ACC112 (cell line): ENCODE measurements around the gene DHX16.
"Not testable (repeated sequence)": the region's sequence is repeated elsewhere in the genome, so short reads cannot be mapped to it uniquely, and the experiment has no call there.

ENCODE experiments used
- H2AFZ ChIP-seq: fragments of 200-600 bp; sonication (generic); one replicate; pipeline ENCODE4 v1.6.0; 2017; ENCODE audit warnings: antibody characterized with exemption, low read length; ENCODE audit not compliant: unreplicated experiment
- H3K27ac ChIP-seq: fragments of 200-600 bp; sonication (generic); 2 replicates; pipeline ENCODE4 v1.5.1; 2014; ENCODE audit warnings: low read depth, mild to moderate bottlenecking, antibody characterized with exemption, low read length, moderate library complexity
- H3K27me3 ChIP-seq: fragments of 200-600 bp; sonication (generic); 2 replicates; pipeline ENCODE4 v1.6.1; 2014; ENCODE audit warnings: mild to moderate bottlenecking, antibody characterized with exemption, low read length, moderate library complexity, mixed read lengths; ENCODE audit not compliant: insufficient read depth
- H3K36me3 ChIP-seq: fragments of 200-600 bp; sonication (generic); 2 replicates; pipeline ENCODE4 v1.6.1; 2016; ENCODE audit warnings: mild to moderate bottlenecking, antibody characterized with exemption, low read length, moderate library complexity, mixed read lengths; ENCODE audit not compliant: insufficient read depth
- H3K4me1 ChIP-seq: fragments of 200-600 bp; sonication (generic); one replicate; pipeline ENCODE4 v1.6.1; 2016; ENCODE audit warnings: low read length, mixed read lengths; ENCODE audit not compliant: insufficient read depth, unreplicated experiment, control insufficient read depth
- H3K4me3 ChIP-seq: fragments of 200-600 bp; sonication (generic); 2 replicates; pipeline ENCODE4 v1.5.1; 2014; ENCODE audit warnings: mild to moderate bottlenecking, low read depth, low read length
- H3K79me2 ChIP-seq: fragments of 200-600 bp; sonication (generic); one replicate; pipeline ENCODE4 v1.6.0; 2016; ENCODE audit warnings: low read length; ENCODE audit not compliant: control insufficient read depth, unreplicated experiment, insufficient read depth

Gene DHX16

DNA sequence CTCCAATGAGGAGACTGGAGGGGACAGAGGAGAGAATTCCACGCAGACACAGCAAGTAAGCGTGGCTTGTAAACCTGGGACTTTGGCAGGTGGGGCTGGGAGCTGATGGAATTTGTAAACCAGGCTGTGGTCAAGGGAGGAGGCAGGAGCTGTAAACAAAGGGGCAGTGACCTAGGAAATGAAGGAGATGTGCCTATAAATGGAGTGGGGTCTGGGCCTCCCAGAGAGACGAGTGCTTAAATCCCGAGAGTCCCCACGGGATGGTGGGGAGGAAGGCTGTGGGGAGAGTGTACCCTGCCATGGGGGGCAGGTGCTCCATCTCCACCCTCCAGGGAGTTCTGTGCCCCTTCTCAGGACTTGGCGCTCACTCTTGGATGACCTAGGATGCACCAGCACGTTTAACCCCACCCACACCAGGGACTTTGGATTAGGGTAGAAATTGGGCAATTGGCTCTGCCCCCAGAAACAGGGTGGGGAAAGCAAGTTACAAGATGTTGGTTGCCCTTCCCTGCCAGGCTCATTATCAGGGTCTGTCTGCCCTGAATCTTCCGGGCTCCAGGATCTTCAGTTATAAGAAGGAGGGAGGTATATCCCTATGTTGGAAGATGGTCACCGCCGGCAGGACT, 4.0 kb upstream of the DHX16 start:
- peaks cover 10% of the 10 kb centered on the region for H3K4me1 ChIP-seq
- H3K27me3 ChIP-seq, result no peaks in the 10 kb centered on the region
- peaks cover 46% of the 10 kb centered on the region for H3K79me2 ChIP-seq
- H3K36me3 ChIP-seq, result peaks cover 22% of the 10 kb centered on the region
- no peak overlapping the region for H2AFZ ChIP-seq
- H3K4me3 ChIP-seq, result no peak overlapping the region
- H3K27ac ChIP-seq, result no peak overlapping the region

DNA sequence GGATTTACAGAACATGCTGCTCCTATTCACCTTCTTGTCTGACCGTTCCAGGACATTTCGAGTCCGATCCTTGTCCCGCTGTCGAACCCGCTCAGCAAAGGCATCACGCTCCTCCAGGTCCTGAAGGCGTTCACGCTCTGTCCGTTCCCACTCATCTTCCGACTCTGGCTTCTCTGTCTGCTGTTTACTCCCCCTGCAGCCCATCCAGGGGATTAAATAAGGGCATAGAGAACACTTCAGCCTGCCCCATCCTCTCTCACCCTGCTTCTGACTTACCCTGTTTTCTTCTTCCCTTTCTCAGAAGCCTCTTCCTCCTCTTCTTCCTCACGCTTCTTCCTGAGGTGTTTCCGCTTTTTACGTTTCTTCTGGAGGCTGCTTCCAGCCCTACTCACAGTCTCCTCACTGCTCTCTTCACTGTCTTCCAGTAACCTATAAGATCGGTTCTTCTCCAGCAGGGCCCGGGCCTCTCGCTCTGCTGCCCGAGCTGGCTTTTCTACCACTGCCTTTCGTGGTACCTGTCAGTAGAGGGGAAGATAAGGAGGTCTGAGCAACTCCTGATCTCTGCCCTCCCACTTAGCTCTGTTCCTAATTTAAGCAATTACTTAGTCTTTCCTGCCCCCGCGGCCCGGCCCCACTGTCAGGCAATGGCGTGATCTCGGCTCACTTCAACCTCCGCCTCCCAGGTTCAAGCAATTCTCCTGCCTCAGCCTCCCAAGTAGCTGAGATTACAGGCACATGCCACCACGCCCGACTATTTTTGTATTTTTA, 1.9 kb downstream of the DHX16 start:
- Histone ChIP-seq H3K36me3 (peaks cover 10% of the 10 kb centered on the region), H3K4me3 (peak overlapping the region; percentile 94; the same call in 1 of the 2 replicates), H2AFZ (no peak overlapping the region), H3K27ac (no peak overlapping the region), H3K27me3 (no peaks in the 10 kb centered on the region), H3K79me2 (peaks cover 21% of the 10 kb centered on the region), H3K4me1 (peaks cover 17% of the 10 kb centered on the region)

DNA sequence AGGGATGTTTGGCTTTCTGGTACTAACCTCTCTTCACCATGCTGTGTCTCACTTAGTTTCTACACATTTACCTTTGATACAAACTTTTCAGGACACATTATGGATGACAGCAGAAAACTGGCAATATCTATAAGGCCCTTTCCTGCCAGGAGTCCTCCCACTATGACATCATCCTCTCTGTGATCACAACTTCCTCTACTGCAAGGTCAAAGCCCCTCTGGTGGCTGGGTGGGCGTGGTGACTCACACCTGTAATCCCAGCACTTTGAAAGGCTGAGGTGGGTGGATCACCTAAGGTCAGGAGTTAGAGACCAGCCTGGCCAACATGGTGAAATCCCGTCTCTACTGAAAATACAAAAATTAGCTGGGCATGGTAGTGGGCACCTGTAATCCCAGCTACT, 6.5 kb downstream of the DHX16 start:
- not testable (repeated sequence) for H3K4me3 ChIP-seq, H3K79me2 ChIP-seq, H3K27ac ChIP-seq, H3K27me3 ChIP-seq, H2AFZ ChIP-seq
- Histone ChIP-seq H3K36me3 (peaks cover 36% of the 10 kb centered on the region), H3K4me1 (peaks cover 11% of the 10 kb centered on the region)

DNA sequence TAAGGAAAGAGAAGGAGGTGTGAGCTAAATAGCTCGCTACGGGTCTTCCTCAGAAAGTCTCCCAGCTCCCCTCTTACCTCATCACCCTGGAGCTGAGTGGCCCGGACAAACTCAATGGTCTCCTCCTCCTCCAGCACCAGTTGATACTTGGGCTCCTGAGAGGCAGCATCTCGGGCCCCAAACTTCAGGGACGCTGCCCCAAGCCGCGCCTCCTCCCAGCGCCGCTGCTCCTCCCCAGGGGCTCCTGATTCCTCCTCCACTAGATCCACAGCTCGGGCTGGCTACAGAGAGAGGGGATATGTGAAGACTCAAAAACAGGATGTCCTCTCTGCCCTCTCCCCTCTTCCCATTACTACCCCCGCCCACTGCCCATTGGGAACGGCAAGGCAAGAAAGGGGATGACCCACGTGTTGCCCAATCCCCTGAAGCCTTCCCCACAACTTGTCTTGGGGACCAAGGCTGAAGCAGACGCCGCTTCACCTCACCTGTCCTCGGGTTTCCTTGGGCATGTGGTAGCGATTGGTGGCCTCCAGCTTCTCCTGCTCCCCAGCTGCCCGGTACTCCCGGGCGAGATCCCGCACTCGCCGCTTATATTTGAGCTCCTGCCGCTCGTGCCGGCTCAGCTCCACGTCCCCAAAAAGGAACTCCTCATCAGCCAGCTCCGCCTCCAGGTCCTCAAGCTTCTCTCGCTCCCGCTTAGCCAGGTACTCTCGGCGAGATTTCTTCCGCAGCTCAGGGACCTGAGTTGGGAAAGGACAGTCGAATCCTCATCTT, 7.6 kb downstream of the DHX16 start:
- Histone ChIP-seq H3K4me3 (no peak overlapping the region), H3K27ac (no peak overlapping the region), H3K4me1 (peaks cover 7% of the 10 kb centered on the region), H2AFZ (no peak overlapping the region), H3K27me3 (no peaks in the 10 kb centered on the region), H3K79me2 (no peaks in the 10 kb centered on the region), H3K36me3 (peaks cover 33% of the 10 kb centered on the region)

DNA sequence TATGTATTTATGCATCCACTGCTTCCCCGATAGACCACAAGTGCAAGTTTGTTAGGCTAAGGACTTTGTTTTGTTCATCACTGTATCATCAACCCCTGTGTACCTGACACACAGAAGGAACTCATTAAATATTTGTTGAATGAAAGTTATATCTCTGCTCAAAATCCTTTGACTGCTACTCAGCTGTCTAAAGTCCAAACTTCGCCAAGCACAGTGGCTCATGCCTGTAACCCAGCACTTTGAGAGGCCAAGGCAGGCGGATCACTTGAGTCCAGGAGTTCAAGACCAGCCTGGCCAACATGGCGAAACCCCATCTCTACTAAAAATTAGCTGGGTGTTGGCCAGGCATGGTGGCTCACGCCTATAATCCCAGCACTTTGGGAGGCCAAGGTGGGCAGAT, 14.9 kb downstream of the DHX16 start:
- H3K27me3 ChIP-seq, H3K4me3 ChIP-seq, H3K79me2 ChIP-seq, H3K4me1 ChIP-seq, H3K27ac ChIP-seq, H2AFZ ChIP-seq: not testable (repeated sequence)
- H3K36me3 ChIP-seq, result peaks cover 25% of the 10 kb centered on the region; the same call in 1 of the 2 replicates

DNA sequence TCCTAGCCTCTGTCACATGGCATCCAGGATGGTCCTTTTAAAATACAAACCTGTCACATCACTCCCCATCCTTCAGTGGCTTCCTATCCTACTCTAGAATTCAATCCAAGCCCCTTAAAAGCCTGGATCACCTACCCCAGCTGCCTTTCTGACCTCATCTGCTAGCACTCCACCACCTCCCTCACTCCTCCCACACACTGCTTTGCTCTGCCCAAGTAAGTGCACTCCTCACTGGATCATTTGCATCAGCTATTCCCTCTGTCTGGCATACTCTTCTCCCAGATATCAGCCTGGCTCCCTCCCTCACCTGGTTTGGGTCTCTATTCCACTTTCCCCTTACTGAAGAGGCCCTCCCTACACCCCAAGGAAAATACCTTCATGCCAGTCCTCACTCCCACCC, 15.4 kb downstream of the DHX16 start:
- H3K27me3 ChIP-seq, result no peaks in the 10 kb centered on the region
- H3K36me3 ChIP-seq, result peaks cover 25% of the 10 kb centered on the region; the same call in 1 of the 2 replicates
- no peak overlapping the region for H3K4me3 ChIP-seq
- no peaks in the 10 kb centered on the region for H3K4me1 ChIP-seq
- no peak overlapping the region for H3K27ac ChIP-seq
- no peak overlapping the region for H2AFZ ChIP-seq
- no peaks in the 10 kb centered on the region for H3K79me2 ChIP-seq

DNA sequence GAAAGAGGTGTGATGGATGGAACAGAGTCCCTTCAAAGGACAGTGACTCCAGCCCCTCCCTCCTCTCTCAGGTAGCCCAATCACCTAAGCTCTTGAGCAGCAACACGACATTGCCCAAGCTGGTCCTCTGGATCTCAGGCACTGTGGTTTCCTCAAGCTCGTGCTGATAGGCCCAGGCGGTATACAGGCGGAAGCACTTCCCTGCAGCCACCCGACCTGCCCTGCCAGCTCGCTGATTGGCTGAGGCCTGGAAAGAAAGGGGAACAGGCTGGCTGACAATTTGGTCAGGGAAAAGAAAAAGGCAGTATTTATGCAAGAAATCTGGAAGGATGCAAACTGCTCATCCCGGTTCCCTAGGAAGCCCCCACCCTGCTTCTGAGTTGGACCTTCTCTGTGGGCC, 16.3 kb downstream of the DHX16 start:
- no peak overlapping the region for H3K27ac ChIP-seq
- H3K36me3 ChIP-seq, result peaks cover 19% of the 10 kb centered on the region; the same call in 1 of the 2 replicates
- no peaks in the 10 kb centered on the region for H3K79me2 ChIP-seq
- no peak overlapping the region for H3K4me3 ChIP-seq
- no peaks in the 10 kb centered on the region for H3K4me1 ChIP-seq
- H2AFZ ChIP-seq, result no peak overlapping the region
- H3K27me3 ChIP-seq, result no peaks in the 10 kb centered on the region

DNA sequence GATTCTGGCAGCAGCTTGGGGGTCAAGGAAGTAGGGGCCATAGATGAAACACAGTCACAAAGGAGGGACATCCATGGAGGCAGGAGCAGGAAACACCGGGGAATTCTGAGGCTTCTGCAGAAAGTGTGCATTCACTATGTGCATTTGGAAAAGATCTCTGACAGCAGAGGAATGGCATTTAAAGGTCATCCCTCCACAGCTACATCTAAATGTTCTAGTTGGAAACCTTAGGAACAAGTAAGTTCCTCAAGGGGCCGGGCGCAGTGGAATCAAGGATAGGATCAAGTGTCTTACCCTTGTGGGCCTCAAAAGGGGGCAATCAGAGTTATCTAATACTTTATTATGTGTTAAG, 17.1 kb downstream of the DHX16 start:
- Histone ChIP-seq H3K36me3 (peaks cover 23% of the 10 kb centered on the region; the same call in 1 of the 2 replicates), H3K4me1 (no peaks in the 10 kb centered on the region), H3K79me2 (no peaks in the 10 kb centered on the region), H3K4me3 (no peak overlapping the region), H3K27ac (no peak overlapping the region), H2AFZ (no peak overlapping the region), H3K27me3 (no peaks in the 10 kb centered on the region)

DNA sequence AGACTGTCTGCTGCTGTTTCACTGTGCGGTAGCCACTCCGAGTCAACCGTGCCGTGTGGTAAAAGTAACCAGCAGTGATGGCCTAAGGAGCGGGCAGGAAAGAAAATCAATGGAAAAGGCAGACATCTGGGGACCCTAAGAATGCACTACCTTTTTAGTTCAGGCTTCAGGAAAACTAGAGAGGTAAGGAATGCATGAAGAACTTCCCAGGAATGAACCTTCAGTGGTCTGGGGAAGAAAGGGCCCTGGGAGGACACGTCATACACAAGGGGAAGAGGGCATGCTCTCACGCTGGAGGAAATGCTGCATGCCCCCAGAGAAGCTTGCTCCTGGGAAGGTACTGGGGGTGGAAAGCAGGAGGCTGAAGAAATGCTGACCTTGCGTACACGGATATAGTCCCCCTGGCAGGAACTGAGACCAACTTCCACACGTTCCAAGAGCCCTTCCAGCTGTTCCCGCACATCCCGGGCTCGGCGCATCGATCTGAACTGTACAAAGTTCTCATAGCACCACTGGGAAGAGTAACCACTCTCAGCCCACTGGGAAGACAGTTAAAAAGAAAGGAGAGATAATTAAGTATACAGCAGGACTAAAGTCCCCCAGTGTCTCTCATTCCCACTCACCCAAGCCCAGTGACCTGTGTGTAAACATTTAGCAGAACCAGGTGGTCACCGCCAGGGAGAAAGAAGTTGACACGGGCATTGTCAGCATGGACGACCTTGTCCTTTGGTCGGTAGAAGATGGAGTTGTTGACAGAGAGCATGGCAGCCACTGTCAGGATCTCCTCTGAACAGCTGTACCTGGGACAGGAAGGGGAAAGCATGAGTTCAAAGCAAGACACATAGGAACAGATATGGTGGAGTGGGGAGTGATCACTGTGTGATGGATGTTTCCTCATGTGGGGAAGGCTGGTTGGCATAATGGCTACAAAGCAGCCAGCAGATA, 17.7 kb downstream of the DHX16 start:
- Histone ChIP-seq H3K27me3 (no peaks in the 10 kb centered on the region), H3K27ac (no peak overlapping the region), H2AFZ (no peak overlapping the region), H3K36me3 (peaks cover 23% of the 10 kb centered on the region; the same call in 1 of the 2 replicates), H3K4me1 (no peaks in the 10 kb centered on the region), H3K79me2 (no peaks in the 10 kb centered on the region), H3K4me3 (no peak overlapping the region)

DNA sequence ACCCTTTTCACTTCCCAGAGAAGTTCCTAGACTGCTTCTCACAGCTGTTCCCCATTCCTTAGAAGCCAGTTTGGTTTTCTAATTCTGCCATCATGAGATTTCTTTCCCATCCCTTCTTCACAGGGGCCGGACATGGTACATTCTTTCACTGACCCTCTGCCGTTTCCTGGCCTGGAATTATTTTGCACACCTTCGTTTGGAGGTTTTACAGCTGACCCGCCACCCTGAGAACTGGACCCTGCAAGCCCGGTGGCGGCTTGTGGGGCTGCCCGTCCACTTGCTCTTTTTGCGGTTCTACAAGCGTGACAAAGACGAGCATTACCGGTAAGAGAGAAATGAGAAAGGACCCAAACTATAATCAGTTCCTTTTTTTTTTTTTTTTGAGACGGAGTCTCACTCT, 21.7 kb downstream of the DHX16 start:
- Histone ChIP-seq H3K4me3 (no peak overlapping the region), H2AFZ (no peak overlapping the region), H3K36me3 (peaks cover 17% of the 10 kb centered on the region; the same call in 1 of the 2 replicates), H3K4me1 (peaks cover 6% of the 10 kb centered on the region), H3K79me2 (peaks cover 8% of the 10 kb centered on the region), H3K27me3 (no peaks in the 10 kb centered on the region), H3K27ac (no peak overlapping the region)
